Right lobe of liver (tissue), 4 donors: ENCODE results near the gene CDH13.

Source experiments
- CTCF ChIP-seq, 4 donors: fragments of 200-600 bp in 3 of 4; fragments of 450-650 bp in 1 of 4; IDR thresholded peaks; one replicate each; pipeline versions ENCODE4 v1.5.1 to v1.8.0; 2016 to 2022; ENCODE audit warnings: antibody characterized with exemption in 4 of 4, mild to moderate bottlenecking in 2 of 4
- POLR2A ChIP-seq: fragments of 450-650 bp; IDR thresholded peaks from one replicate; pipeline ENCODE4 v1.6.1; 2017; ENCODE audit warnings: antibody characterized with exemption, mild to moderate bottlenecking
- donor health status: DM: no; HTN: no; CAD: no.
- donor health status: DM: no; HTN: no; CAD: no.
- donor health status: DM: no; HTN: yes; CAD: no.

DNA sequence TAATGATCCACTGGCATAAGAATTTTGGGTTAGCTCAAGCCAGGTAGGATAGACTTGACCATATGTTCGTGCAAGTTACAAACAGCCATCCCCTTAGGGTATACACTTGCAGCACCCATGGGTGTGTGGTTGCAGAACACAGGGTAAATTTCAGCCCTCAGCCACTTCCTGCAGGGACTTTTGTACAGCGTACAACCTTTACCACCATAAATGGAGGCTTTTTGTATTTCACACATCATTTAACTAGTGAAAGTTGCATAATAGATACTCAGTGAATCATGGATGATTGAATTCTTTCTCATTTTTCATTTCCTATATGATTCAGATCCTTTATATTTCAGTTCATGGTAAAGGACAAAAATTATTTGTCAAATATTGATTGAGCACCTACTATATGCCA lies 473.9 kb downstream of the CDH13 start:
- no peak for TF ChIP-seq CTCF (IDR thresholded peaks at IDR 0.05)
- no peak for TF ChIP-seq POLR2A
